ENCODE measurements around the gene RASGRP1.

DNA sequence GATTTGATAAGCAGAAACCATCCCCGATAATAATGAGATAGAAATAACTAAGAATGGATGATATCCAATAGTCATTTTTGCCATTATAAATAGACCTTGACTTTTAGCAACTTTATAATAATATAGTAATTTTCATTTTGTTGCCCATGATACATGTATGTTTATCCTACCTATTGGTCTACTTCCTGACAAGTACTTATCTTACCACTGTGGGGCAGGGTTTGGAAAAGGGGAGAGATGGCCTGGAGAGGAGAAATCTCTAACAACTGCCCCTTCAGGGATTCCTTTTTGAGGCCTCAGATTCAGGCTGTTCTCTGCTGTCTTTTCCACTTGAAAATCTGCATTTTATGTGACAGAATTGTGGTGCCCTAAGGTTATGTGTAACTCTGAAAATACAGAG lies 68.5 kb downstream of the RASGRP1 start:
- TF ChIP-seq POLR2A (IDR thresholded peaks at IDR 0.05; ENCODE audit: borderline replicate concordance, extremely low read depth, insufficient read depth, insufficient read length) (no peak), FOSL1 (IDR thresholded peaks at IDR 0.05; ENCODE audit: low read depth) (no peak), CTCF (IDR thresholded peaks at IDR 0.05 in 2 of 3, conservative IDR thresholded peaks at IDR 0.05 in 1 of 3; ENCODE audit: borderline replicate concordance in 1 of 3, insufficient read depth in 1 of 3, low read depth in 2 of 3, low read length in 2 of 3) (no peak; a peak in 1 of 6 replicates), EZH2 (IDR thresholded peaks at IDR 0.05) (no peak), RAD21 (IDR thresholded peaks at IDR 0.05; ENCODE audit: low read depth) (no peak), CEBPB (IDR thresholded peaks at IDR 0.05; ENCODE audit: low read depth) (no peak)
- TF ChIP-seq, protein P1, sequence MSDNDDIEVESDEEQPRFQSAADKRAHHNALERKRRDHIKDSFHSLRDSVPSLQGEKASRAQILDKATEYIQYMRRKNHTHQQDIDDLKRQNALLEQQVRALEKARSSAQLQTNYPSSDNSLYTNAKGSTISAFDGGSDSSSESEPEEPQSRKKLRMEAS (IDR thresholded peaks at IDR 0.05) = no peak

Measured in HCT116 (cell line).